BJ (cell line): ENCODE results near the gene CREB3L2. TPM values are rescaled to one million over a fixed set of nuclear protein-coding genes. Genes with fewer than 3 reads are reported as not detected.
A peak's percentile ranks its signal among the peaks of the same experiment; 100 is the strongest.

Experiments
- CTCF ChIA-PET: fragments of 350-600 bp; formaldehyde crosslinking; extraction: SDS; loops from one replicate; lab custom pipeline; 2021; ENCODE audit warnings: antibody characterized with exemption, inconsistent platforms; lab: Yijun Ruan, JAX
- POLR2A ChIA-PET: fragments of 300-600 bp; sonication (Branson Sonifier 250); formaldehyde crosslinking; extraction: SDS; loops from one replicate; lab custom pipeline; 2021; ENCODE audit warnings: antibody characterized with exemption; lab: Charles Lee
- DNase-seq: peaks from one replicate; pipeline ENCODE4 v3.0.0-alpha.2; 2011; ENCODE audit warnings: low read depth
- H3K27me3 ChIP-seq: 2 replicates; pipeline ENCODE4 v1.6.0; 2011; ENCODE audit warnings: low read length; ENCODE audit not compliant: control insufficient read depth, insufficient read depth
- H3K36me3 ChIP-seq: 2 replicates; pipeline ENCODE4 v1.5.1; 2011; ENCODE audit warnings: low read length; ENCODE audit not compliant: control insufficient read depth, insufficient read depth
- H3K4me3 ChIP-seq: 2 replicates; pipeline ENCODE4 v1.5.1; 2011; ENCODE audit warnings: low read depth, mild to moderate bottlenecking, control low read depth, low read length
- CTCF ChIP-seq: IDR thresholded peaks from 2 replicates; pipeline ENCODE4 v1.5.1; 2011; ENCODE audit warnings: low read depth, mild to moderate bottlenecking, control low read depth, inconsistent platforms, low read length, moderate library complexity; ENCODE audit not compliant: insufficient read depth
- polyA plus RNA-seq: library from polyadenylated mRNA; depleted of rRNA; stranded (reverse); fragments of >200 nt; gene quantifications from 2 replicates; pipeline ENCODE4 v1.2.3, GENCODE V29; 2011

The CREB3L2 gene
- polyA plus RNA-seq, 1 experiment, result 62.2 TPM

GRCh38 chr7:137975768-137976167 lies 26.1 kb downstream of the CREB3L2 start:
- H3K27me3 ChIP-seq, result no peaks in the 10 kb centered on the region
- no peak overlapping the region for H3K4me3 ChIP-seq
- DNase-seq, result no peak
- no peak for TF ChIP-seq CTCF
- ChIA-PET POLR2A (no interaction called here), CTCF (interaction anchor here (0.6 to 1.7 kb wide), 4 partner anchors 17 to 72 kb away, joined by 3 to 8 read pairs (median 5); partner anchors contain the start of gene CREB3L2)
- no peaks in the 10 kb centered on the region for H3K36me3 ChIP-seq

GRCh38 chr7:137975221-137975620 lies 26.7 kb downstream of the CREB3L2 start:
- POLR2A ChIA-PET, result no interaction called here
- Histone ChIP-seq H3K27me3 (no peaks in the 10 kb centered on the region), H3K36me3 (no peaks in the 10 kb centered on the region), H3K4me3 (no peak overlapping the region)
- TF ChIP-seq CTCF, result no peak
- CTCF ChIA-PET, result interaction anchor here (0.8 to 1.7 kb wide), 5 partner anchors 9 to 71 kb away, joined by 3 to 8 read pairs (median 3); partner anchors contain the start of gene CREB3L2
- DNase-seq, result no peak

GRCh38 chr7:137974766-137975165 lies 27.1 kb downstream of the CREB3L2 start:
- H3K36me3 ChIP-seq, result no peaks in the 10 kb centered on the region
- no peaks in the 10 kb centered on the region for H3K27me3 ChIP-seq
- H3K4me3 ChIP-seq, result no peak overlapping the region
- POLR2A ChIA-PET, result no interaction called here
- no peak for DNase-seq
- CTCF ChIA-PET, result interaction anchor here (0.8 to 1.7 kb wide), 5 partner anchors 9 to 71 kb away, joined by 3 to 8 read pairs (median 3); partner anchors contain the start of gene CREB3L2
- no peak for TF ChIP-seq CTCF

- no peak overlapping the region for H3K4me3 ChIP-seq
Measured at GRCh38 chr7:137970253-137970975, 31.5 kb downstream of the CREB3L2 start.

More at GRCh38 chr7:137970253-137970975, 31.5 kb downstream of the CREB3L2 start:
- ChIA-PET POLR2A (interaction anchor here (1.0 kb wide), 1 partner anchor 22 kb away, joined by 3 read pairs; no protein-coding TSS in a partner anchor), CTCF (interaction anchor here (1.8 kb wide), 2 partner anchors 8 to 32 kb away, joined by 5 to 6 read pairs; partner anchors contain the start of gene CREB3L2)
- Histone ChIP-seq H3K36me3 (no peaks in the 10 kb centered on the region), H3K27me3 (no peaks in the 10 kb centered on the region)
- no peak for TF ChIP-seq CTCF
- DNase-seq, result peak; percentile 84
